ENCODE measurements around the gene CCL5. TPM values are rescaled to one million over a fixed set of nuclear protein-coding genes. Genes with fewer than 3 reads are reported as not detected.

CCL5 gene
- total and polyA plus RNA-seq, 2 donors (not counting 3 experiments of a cell fraction or from before 2014, with no cell fraction given) = not detected

GRCh38 chr17:35906191-35906925 is 26.2 kb upstream of the CCL5 start:
- Histone ChIP-seq H3K9me3 (replicated peaks; ENCODE audit: control insufficient read depth, insufficient read depth, low read length) (no peaks in the 10 kb centered on the region), H2AFZ (ENCODE audit: low read depth, low read length) (no peak overlapping the region), H3K9ac (replicated peaks; ENCODE audit: extremely low read depth, insufficient read depth, low read length) (no peak overlapping the region), H3K4me3 (replicated peaks in 1 of 3; ENCODE audit: insufficient read depth in 1 of 3, low read depth in 1 of 3, low read length in 3 of 3) (no peak overlapping the region), H3K4me2 (ENCODE audit: insufficient read depth, low read length) (no peak overlapping the region), H3K27ac (ENCODE audit: insufficient read depth, low read depth, low read length) (no peak overlapping the region), H3K27me3 (ENCODE audit: control insufficient read depth in 2 of 2, insufficient read depth in 2 of 2, low read length in 2 of 2) (no peaks in the 10 kb centered on the region), H4K20me1 (replicated peaks; ENCODE audit: control insufficient read depth, extremely low read depth, insufficient read depth, low read length) (no peaks in the 10 kb centered on the region), H3K4me1 (ENCODE audit: control insufficient read depth, extremely low read depth, insufficient read depth, low read length) (no peaks in the 10 kb centered on the region), H3K36me3 (ENCODE audit: control insufficient read depth in 2 of 2, extremely low read depth in 1 of 2, insufficient read depth in 2 of 2, low read length in 2 of 2) (no peaks in the 10 kb centered on the region), H3K9me1 (replicated peaks; ENCODE audit: control insufficient read depth, extremely low read depth, insufficient read depth, low read length) (no peaks in the 10 kb centered on the region), H3K79me2 (ENCODE audit: control insufficient read depth, insufficient read depth, low read length) (no peaks in the 10 kb centered on the region)
- TF ChIP-seq EZH2 (IDR thresholded peaks at IDR 0.05; ENCODE audit: borderline replicate concordance, low read depth, low read length, severe bottlenecking) (no peak), POLR2AphosphoS5 (IDR thresholded peaks at IDR 0.05; ENCODE audit: insufficient read depth, low read depth, low read length) (no peak), FOS (IDR thresholded peaks at IDR 0.05; ENCODE audit: borderline replicate concordance, insufficient read depth, low read length) (no peak), JUN (IDR thresholded peaks at IDR 0.05; ENCODE audit: borderline replicate concordance, insufficient read depth, insufficient read length, low read depth) (no peak), POLR2A (IDR thresholded peaks at IDR 0.05; ENCODE audit: low read depth, low read length) (no peak), GATA2 (IDR thresholded peaks at IDR 0.05; ENCODE audit: insufficient read depth, insufficient read length, low read depth, low read length) (no peak), MAX (IDR thresholded peaks at IDR 0.05; ENCODE audit: insufficient read depth, insufficient read length) (no peak), CTCF (IDR thresholded peaks at IDR 0.05; ENCODE audit: extremely low read depth in 1 of 2, insufficient read depth in 1 of 2, low read depth in 1 of 2, low read length in 2 of 2) (no peak), MYC (IDR thresholded peaks at IDR 0.05; ENCODE audit: low read depth, low read length) (no peak)
- ChIA-PET POLR2A (no interaction called here), CTCF (no interaction called here)
- intact Hi-C loops (cut with micrococcal nuclease) (no loop called here), dilution Hi-C loops (cut with MboI; ENCODE audit: extremely low pct_ligation_motif_present, low sequenced_read_pairs) (no loop called here)
- BruUV-seq (replicated peaks) = no TSS peak
- FAIRE-seq (no peak), DNase-seq (ENCODE audit: low read depth, low spot score) (no peak)

Measured in endothelial cell of umbilical vein (primary cell).